ENCODE measurements around the gene MTX1.
"Not testable (repeated sequence)": the region's sequence is repeated elsewhere in the genome, so short reads cannot be mapped to it uniquely, and the experiment has no call there.

Gene MTX1

GRCh38 chr1:155208541-155209311, at the start of gene MTX1:
Gene MTX1 (plus strand): TSS chr1:155208695. CDS start chr1:155208805, 110 bp downstream.
- Histone ChIP-seq H3K27me3 (ENCODE audit: insufficient read depth, poor library complexity, severe bottlenecking) (no peaks in the 10 kb centered on the region), H3K4me3 (ENCODE audit: severe bottlenecking) (peak within 1 kb of the TSS; percentile 72), H3K27ac (ENCODE audit: poor library complexity, severe bottlenecking) (peak within 1 kb of the TSS; percentile 73), H3K36me3 (ENCODE audit: low read depth) (peaks cover 8% of the 10 kb centered on the region; the same call in 1 of the 2 replicates), H3K9me3 (ENCODE audit: severe bottlenecking) (no peaks in the 10 kb centered on the region), H3K4me1 (ENCODE audit: insufficient read depth, poor library complexity, severe bottlenecking) (peaks cover 3% of the 10 kb centered on the region)
- no peak for TF ChIP-seq CTCF (IDR thresholded peaks at IDR 0.05; ENCODE audit: poor library complexity, severe bottlenecking)
- DNase-seq (ENCODE audit: low spot score) (no peak), ATAC-seq (ENCODE audit: low read depth) (peak; percentile 79)

GRCh38 chr1:155158991-155159390, 49.5 kb upstream of the MTX1 start:
- TF ChIP-seq CTCF (IDR thresholded peaks at IDR 0.05; ENCODE audit: poor library complexity, severe bottlenecking), result no peak
- ATAC-seq (ENCODE audit: low read depth), result no peak
- H3K36me3 ChIP-seq (ENCODE audit: low read depth), result no peaks in the 10 kb centered on the region
- no peaks in the 10 kb centered on the region for H3K27me3 ChIP-seq (ENCODE audit: insufficient read depth, poor library complexity, severe bottlenecking)
- H3K27ac ChIP-seq (ENCODE audit: poor library complexity, severe bottlenecking), result no peak overlapping the region
- H3K4me3 ChIP-seq (ENCODE audit: severe bottlenecking), result no peak overlapping the region
- H3K4me1 ChIP-seq (ENCODE audit: insufficient read depth, poor library complexity, severe bottlenecking), result no peaks in the 10 kb centered on the region
- H3K9me3 ChIP-seq (ENCODE audit: severe bottlenecking), result no peaks in the 10 kb centered on the region
- no peak for DNase-seq (ENCODE audit: low spot score)

GRCh38 chr1:155160128-155160527, 48.4 kb upstream of the MTX1 start:
- Histone ChIP-seq H3K27me3 (ENCODE audit: insufficient read depth, poor library complexity, severe bottlenecking) (no peaks in the 10 kb centered on the region), H3K4me3 (ENCODE audit: severe bottlenecking) (no peak overlapping the region), H3K4me1 (ENCODE audit: insufficient read depth, poor library complexity, severe bottlenecking) (no peaks in the 10 kb centered on the region), H3K36me3 (ENCODE audit: low read depth) (no peaks in the 10 kb centered on the region), H3K9me3 (ENCODE audit: severe bottlenecking) (no peaks in the 10 kb centered on the region), H3K27ac (ENCODE audit: poor library complexity, severe bottlenecking) (no peak overlapping the region)
- DNase-seq (ENCODE audit: low spot score), result no peak
- no peak for ATAC-seq (ENCODE audit: low read depth)
- TF ChIP-seq CTCF (IDR thresholded peaks at IDR 0.05; ENCODE audit: poor library complexity, severe bottlenecking), result no peak

- H3K36me3 ChIP-seq (ENCODE audit: low read depth), result not testable (repeated sequence)
These were observed 45.9 kb upstream of the MTX1 start for GRCh38 chr1:155162631-155163030.

GRCh38 chr1:155163785-155164184, 44.7 kb upstream of the MTX1 start:
- ATAC-seq (ENCODE audit: low read depth); DNase-seq (ENCODE audit: low spot score); H3K36me3 ChIP-seq (ENCODE audit: low read depth); H3K4me1 ChIP-seq (ENCODE audit: insufficient read depth, poor library complexity, severe bottlenecking); H3K27ac ChIP-seq (ENCODE audit: poor library complexity, severe bottlenecking); H3K4me3 ChIP-seq (ENCODE audit: severe bottlenecking); H3K27me3 ChIP-seq (ENCODE audit: insufficient read depth, poor library complexity, severe bottlenecking); H3K9me3 ChIP-seq (ENCODE audit: severe bottlenecking): not testable (repeated sequence)

More at GRCh38 chr1:155162631-155163030, 45.9 kb upstream of the MTX1 start:
- DNase-seq (ENCODE audit: low spot score); H3K9me3 ChIP-seq (ENCODE audit: severe bottlenecking); H3K4me3 ChIP-seq (ENCODE audit: severe bottlenecking); H3K27me3 ChIP-seq (ENCODE audit: insufficient read depth, poor library complexity, severe bottlenecking); H3K27ac ChIP-seq (ENCODE audit: poor library complexity, severe bottlenecking); ATAC-seq (ENCODE audit: low read depth); H3K4me1 ChIP-seq (ENCODE audit: insufficient read depth, poor library complexity, severe bottlenecking): not testable (repeated sequence)

- ATAC-seq (ENCODE audit: low read depth), result not testable (repeated sequence)
These were observed 43.9 kb upstream of the MTX1 start for GRCh38 chr1:155164625-155165024.

More at GRCh38 chr1:155164625-155165024, 43.9 kb upstream of the MTX1 start:
- not testable (repeated sequence) for H3K27ac ChIP-seq (ENCODE audit: poor library complexity, severe bottlenecking); H3K4me1 ChIP-seq (ENCODE audit: insufficient read depth, poor library complexity, severe bottlenecking); DNase-seq (ENCODE audit: low spot score); H3K4me3 ChIP-seq (ENCODE audit: severe bottlenecking); H3K27me3 ChIP-seq (ENCODE audit: insufficient read depth, poor library complexity, severe bottlenecking); H3K9me3 ChIP-seq (ENCODE audit: severe bottlenecking); H3K36me3 ChIP-seq (ENCODE audit: low read depth)
